ENCODE measurements around the gene ADAMTSL4. TPM values are rescaled to one million over a fixed set of nuclear protein-coding genes. Genes with fewer than 3 reads are reported as not detected.

ADAMTSL4 gene
- total RNA-seq, 1 donor from 2014 or later: not detected

- Mint-ChIP-seq H3K27ac (no peak overlapping the region), H3K36me3 (no peaks in the 10 kb centered on the region), H3K27me3 (ENCODE audit: insufficient read depth, low read depth) (peaks cover 4% of the 10 kb centered on the region), H3K4me1 (peaks cover 19% of the 10 kb centered on the region), H3K9me3 (no peaks in the 10 kb centered on the region), H3K4me3 (no peak overlapping the region)
- no peak for TF ChIP-seq EZH2phosphoT487 (IDR thresholded peaks at IDR 0.05)
- TF ChIP-seq, protein P1, sequence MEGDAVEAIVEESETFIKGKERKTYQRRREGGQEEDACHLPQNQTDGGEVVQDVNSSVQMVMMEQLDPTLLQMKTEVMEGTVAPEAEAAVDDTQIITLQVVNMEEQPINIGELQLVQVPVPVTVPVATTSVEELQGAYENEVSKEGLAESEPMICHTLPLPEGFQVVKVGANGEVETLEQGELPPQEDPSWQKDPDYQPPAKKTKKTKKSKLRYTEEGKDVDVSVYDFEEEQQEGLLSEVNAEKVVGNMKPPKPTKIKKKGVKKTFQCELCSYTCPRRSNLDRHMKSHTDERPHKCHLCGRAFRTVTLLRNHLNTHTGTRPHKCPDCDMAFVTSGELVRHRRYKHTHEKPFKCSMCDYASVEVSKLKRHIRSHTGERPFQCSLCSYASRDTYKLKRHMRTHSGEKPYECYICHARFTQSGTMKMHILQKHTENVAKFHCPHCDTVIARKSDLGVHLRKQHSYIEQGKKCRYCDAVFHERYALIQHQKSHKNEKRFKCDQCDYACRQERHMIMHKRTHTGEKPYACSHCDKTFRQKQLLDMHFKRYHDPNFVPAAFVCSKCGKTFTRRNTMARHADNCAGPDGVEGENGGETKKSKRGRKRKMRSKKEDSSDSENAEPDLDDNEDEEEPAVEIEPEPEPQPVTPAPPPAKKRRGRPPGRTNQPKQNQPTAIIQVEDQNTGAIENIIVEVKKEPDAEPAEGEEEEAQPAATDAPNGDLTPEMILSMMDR (IDR thresholded peaks at IDR 0.05): no peak
- Histone ChIP-seq H3K4me2 (no peak overlapping the region), H3K9ac (no peak overlapping the region), H3K79me2 (ENCODE audit: low read depth) (no peaks in the 10 kb centered on the region), H4K20me1 (ENCODE audit: low read depth) (no peaks in the 10 kb centered on the region), H3K36me3 (no peaks in the 10 kb centered on the region), H3K27me3 (no peaks in the 10 kb centered on the region), H3K9me3 (ENCODE audit: low read depth) (no peaks in the 10 kb centered on the region), H3K4me1 (peaks cover 4% of the 10 kb centered on the region), H2AFZ (replicated peaks) (no peak overlapping the region), H3F3A (ENCODE audit: low read depth) (peaks cover 8% of the 10 kb centered on the region), H3K4me3 (no peak overlapping the region), H3K27ac (no peak overlapping the region)
- no peak for DNase-seq (ENCODE audit: low spot score)
Measured at GRCh38 chr1:150534002-150534401, 15.2 kb upstream of the ADAMTSL4 start.

DNA sequence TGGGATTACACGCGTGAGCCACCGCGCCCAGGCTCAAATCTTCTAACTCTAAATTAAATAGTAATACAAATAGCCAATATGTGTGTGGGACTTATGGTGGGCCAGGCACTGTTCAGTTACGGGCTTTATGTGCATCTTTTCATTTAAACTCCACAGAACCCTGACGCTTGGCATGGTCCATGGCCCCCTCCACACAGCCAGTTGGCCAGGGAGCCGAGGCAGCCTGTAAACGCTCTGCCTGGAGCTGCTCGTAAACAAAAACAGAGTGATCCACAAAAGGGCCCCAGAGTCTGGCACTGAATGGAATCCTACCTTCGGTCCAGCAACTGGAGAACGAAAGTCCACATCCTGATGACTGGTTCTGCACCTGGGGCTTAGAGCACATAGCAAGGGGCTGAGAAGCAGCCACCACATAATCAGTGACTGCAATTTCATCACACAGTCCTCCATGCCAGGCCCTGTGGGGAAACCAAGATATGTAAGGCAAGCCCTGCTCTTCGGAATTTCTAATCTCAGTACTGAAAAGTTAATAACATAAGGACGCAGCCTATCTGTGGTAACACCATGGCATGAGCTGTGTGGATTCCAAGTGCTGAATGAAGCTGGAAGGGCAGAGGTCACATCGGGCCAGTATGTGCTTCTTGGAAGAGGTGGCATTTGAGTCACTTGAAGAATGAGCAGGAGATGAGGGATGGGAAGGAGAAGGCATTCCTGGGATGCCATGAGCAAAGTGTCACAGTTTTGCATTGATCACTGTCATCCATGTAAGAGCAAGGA is 13.5 kb upstream of the ADAMTSL4 start:
- H3K27me3 ChIP-seq: no peaks in the 10 kb centered on the region
- no peak overlapping the region for H3K4me2 ChIP-seq
- H3K9me3 Mint-ChIP-seq: no peaks in the 10 kb centered on the region
- H3K9me3 ChIP-seq (ENCODE audit: low read depth): no peaks in the 10 kb centered on the region
- H4K20me1 ChIP-seq (ENCODE audit: low read depth): no peaks in the 10 kb centered on the region
- TF ChIP-seq, protein P1 (IDR thresholded peaks at IDR 0.05): no peak
- TF ChIP-seq EZH2phosphoT487 (IDR thresholded peaks at IDR 0.05): no peak
- TF ChIP-seq EZH2 (IDR thresholded peaks at IDR 0.05): no peak
- DNase-seq (ENCODE audit: low spot score): peak; percentile 11
- no peak overlapping the region for H3K4me3 ChIP-seq
- no peaks in the 10 kb centered on the region for H3K36me3 Mint-ChIP-seq
- peaks cover 4% of the 10 kb centered on the region for H3K27me3 Mint-ChIP-seq (ENCODE audit: insufficient read depth, low read depth)
- H3K9ac ChIP-seq: no peak overlapping the region
- H2AFZ ChIP-seq (replicated peaks): no peak overlapping the region
- no peaks in the 10 kb centered on the region for H3K79me2 ChIP-seq (ENCODE audit: low read depth)
- no peak overlapping the region for H3K4me3 Mint-ChIP-seq
- H3K4me1 ChIP-seq: peaks cover 4% of the 10 kb centered on the region
- H3K27ac Mint-ChIP-seq: no peak overlapping the region
- H3K36me3 ChIP-seq: no peaks in the 10 kb centered on the region
- H3K4me1 Mint-ChIP-seq: peaks cover 19% of the 10 kb centered on the region
- peaks cover 8% of the 10 kb centered on the region for H3F3A ChIP-seq (ENCODE audit: low read depth)
- no peak overlapping the region for H3K27ac ChIP-seq

DNA sequence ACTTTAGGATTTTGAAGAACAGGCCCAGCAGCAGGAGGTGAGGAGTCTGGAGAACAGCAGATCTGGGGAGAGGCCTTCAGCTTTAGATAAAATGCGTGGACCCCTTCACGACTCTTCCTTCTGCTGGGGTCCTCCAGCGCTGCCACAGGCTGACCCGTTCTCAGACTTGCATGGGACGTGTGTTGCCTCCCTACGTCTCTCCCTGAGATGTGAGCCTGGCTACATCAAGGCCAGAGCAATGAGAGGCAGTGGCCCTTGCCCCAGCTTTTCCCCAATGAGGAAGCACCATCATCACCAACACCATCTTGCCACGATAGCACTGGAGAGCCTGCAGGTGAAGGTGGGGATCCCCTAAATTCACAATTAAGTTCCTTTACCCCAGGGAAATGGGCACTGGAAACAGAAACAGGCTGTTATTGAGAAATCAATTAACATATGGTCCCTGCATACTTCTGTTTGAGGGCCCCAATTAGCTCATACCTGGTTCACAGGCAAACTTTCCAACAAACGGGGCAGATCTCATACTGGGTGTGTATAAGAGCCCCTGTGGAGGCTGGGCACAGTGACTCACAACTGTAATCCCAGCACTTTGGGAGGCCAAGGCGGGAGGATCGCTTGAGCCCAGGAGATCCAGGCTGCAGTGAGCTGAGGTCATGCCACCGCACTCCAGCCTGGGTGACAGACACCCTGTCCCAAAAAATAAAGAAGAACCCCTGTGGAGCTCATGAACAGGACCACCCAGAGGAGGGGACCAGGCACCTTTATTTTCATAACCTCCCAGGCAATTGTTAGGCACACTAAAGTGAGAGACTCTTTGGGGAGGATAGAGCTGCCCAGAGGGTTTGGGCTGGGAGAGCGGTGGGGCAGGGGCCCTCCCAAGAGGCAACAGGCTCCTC is 12.1 kb upstream of the ADAMTSL4 start:
- Mint-ChIP-seq H3K4me3 (no peak overlapping the region), H3K27ac (no peak overlapping the region), H3K9me3 (no peaks in the 10 kb centered on the region), H3K4me1 (peaks cover 16% of the 10 kb centered on the region), H3K36me3 (no peaks in the 10 kb centered on the region), H3K27me3 (ENCODE audit: insufficient read depth, low read depth) (peaks cover 4% of the 10 kb centered on the region)
- no peak for DNase-seq (ENCODE audit: low spot score)
- Histone ChIP-seq H3K27me3 (no peaks in the 10 kb centered on the region), H3K9me3 (ENCODE audit: low read depth) (no peaks in the 10 kb centered on the region), H3K79me2 (ENCODE audit: low read depth) (no peaks in the 10 kb centered on the region), H3K4me3 (no peak overlapping the region), H3K27ac (no peak overlapping the region), H2AFZ (replicated peaks) (no peak overlapping the region), H4K20me1 (ENCODE audit: low read depth) (no peaks in the 10 kb centered on the region), H3F3A (ENCODE audit: low read depth) (peaks cover 4% of the 10 kb centered on the region), H3K4me1 (peaks cover 4% of the 10 kb centered on the region), H3K9ac (no peak overlapping the region), H3K36me3 (no peaks in the 10 kb centered on the region), H3K4me2 (no peak overlapping the region)
- TF ChIP-seq, protein P1 (IDR thresholded peaks at IDR 0.05): no peak
- TF ChIP-seq EZH2phosphoT487 (IDR thresholded peaks at IDR 0.05): no peak
- TF ChIP-seq EZH2 (IDR thresholded peaks at IDR 0.05): no peak

Data from neural progenitor cell (in vitro differentiated cells).